HepG2 (cell line): ENCODE measurements around the gene ENGASE. TPM values are rescaled to one million over a fixed set of nuclear protein-coding genes. Genes with fewer than 3 reads are reported as not detected.

Source experiments
- ARID4A ChIP-seq: sonication (generic); formaldehyde crosslinking; IDR thresholded peaks from 2 replicates; pipeline ENCODE4 v1.5.0; 2020; ENCODE audit warnings: mild to moderate bottlenecking, missing genetic modification reagents, borderline replicate concordance
- ARNT2 ChIP-seq: sonication (generic); formaldehyde crosslinking; IDR thresholded peaks from 2 replicates; pipeline ENCODE4 v1.8.0; 2022; ENCODE audit warnings: mild to moderate bottlenecking, low read depth, missing genetic modification reagents, moderate library complexity
- ATM ChIP-seq: fragments of 450-650 bp; IDR thresholded peaks from 2 replicates; pipeline ENCODE4 v1.7.1; 2017; ENCODE audit warnings: mild to moderate bottlenecking, borderline replicate concordance
- ATRX ChIP-seq: sonication (generic); formaldehyde crosslinking; IDR thresholded peaks from 2 replicates; pipeline ENCODE4 v1.4.0; 2020; ENCODE audit warnings: missing genetic modification reagents, borderline replicate concordance
- GATA4 ChIP-seq: sonication (generic); IDR thresholded peaks from 2 replicates; pipeline ENCODE4 v1.6.1; 2016; ENCODE audit warnings: antibody characterized with exemption, low read depth, borderline replicate concordance
- HHEX ChIP-seq: IDR thresholded peaks from 2 replicates; pipeline ENCODE4 v1.6.1; 2016; ENCODE audit warnings: control low read depth
- IRF9 ChIP-seq: sonication (generic); formaldehyde crosslinking; IDR thresholded peaks from 2 replicates; pipeline ENCODE4 v1.8.0; 2022; ENCODE audit warnings: missing genetic modification reagents, mild to moderate bottlenecking, borderline replicate concordance
- MED8 ChIP-seq: sonication (generic); formaldehyde crosslinking; IDR thresholded peaks from 2 replicates; pipeline ENCODE4 v1.8.1; 2023; ENCODE audit warnings: mild to moderate bottlenecking, missing genetic modification reagents; ENCODE audit not compliant: insufficient replicate concordance
- MYNN ChIP-seq: sonication (generic); formaldehyde crosslinking; IDR thresholded peaks from 2 replicates; pipeline ENCODE4 v1.4.0; 2020; ENCODE audit warnings: mild to moderate bottlenecking, low read depth, missing genetic modification reagents
- PAWR ChIP-seq: sonication (generic); formaldehyde crosslinking; IDR thresholded peaks from 2 replicates; pipeline ENCODE4 v1.4.0; 2020; ENCODE audit warnings: missing genetic modification reagents, mild to moderate bottlenecking, borderline replicate concordance
- POLR2AphosphoS2 ChIP-seq: IDR thresholded peaks from 2 replicates; pipeline ENCODE4 v1.6.1; 2011; ENCODE audit warnings: low read depth, low read length, improper control_type of control experiment
- SP4 ChIP-seq: sonication (generic); formaldehyde crosslinking; IDR thresholded peaks from 2 replicates; pipeline ENCODE4 v1.8.1; 2023; ENCODE audit warnings: mild to moderate bottlenecking, missing genetic modification reagents
- TEAD3 ChIP-seq: optimal IDR thresholded peaks from 2 replicates; pipeline ENCODE3; 2016; ENCODE audit warnings: borderline replicate concordance
- TFDP1 ChIP-seq: IDR thresholded peaks from 2 replicates; pipeline ENCODE4 v1.6.1; 2016; ENCODE audit warnings: missing compliant biosample characterization, missing genetic modification reagents, borderline replicate concordance
- THYN1 ChIP-seq: sonication (generic); formaldehyde crosslinking; IDR thresholded peaks from 2 replicates; pipeline ENCODE4 v1.8.1; 2023; ENCODE audit warnings: low read depth, mild to moderate bottlenecking, moderate library complexity, missing genetic modification reagents, borderline replicate concordance
- ZFP41 ChIP-seq: sonication (generic); formaldehyde crosslinking; IDR thresholded peaks from 2 replicates; pipeline ENCODE4 v1.4.0; 2020; ENCODE audit warnings: mild to moderate bottlenecking, missing genetic modification reagents, borderline replicate concordance
- ZNF280D ChIP-seq: sonication (generic); formaldehyde crosslinking; IDR thresholded peaks from 2 replicates; pipeline ENCODE4 v1.5.1; 2020; ENCODE audit warnings: mild to moderate bottlenecking, missing genetic modification reagents
- ZNF670 ChIP-seq: sonication (generic); formaldehyde crosslinking; IDR thresholded peaks from 2 replicates; pipeline ENCODE4 v1.8.0; 2022; ENCODE audit warnings: mild to moderate bottlenecking, missing genetic modification reagents, borderline replicate concordance
- ZNF775 ChIP-seq: sonication (generic); formaldehyde crosslinking; IDR thresholded peaks from 2 replicates; pipeline ENCODE4 v1.4.0; 2020; ENCODE audit warnings: missing genetic modification reagents, mild to moderate bottlenecking, moderate library complexity, borderline replicate concordance
- polyA plus RNA-seq, 8 experiments: library from polyadenylated mRNA; depleted of rRNA in 3 of 8; stranded (reverse) in 7 of 8; unstranded in 1 of 8; fragments of >200 nt; fragmentation: Illumina TruSeq in 4 of 8; extraction: Trizol in 4 of 8; gene quantifications; 2 replicates each; pipeline versions ENCODE4 v1.2.1 to v1.2.3, GENCODE V29; 2011 to 2016; ENCODE audit warnings: low read depth in 4 of 8, missing spikeins in 1 of 8, mixed read lengths in 1 of 8; ENCODE audit not compliant: insufficient read depth in 1 of 8
- total RNA-seq, 5 experiments: library from RNA; depleted of rRNA; stranded (reverse); fragments of >200 nt; fragmentation: Illumina TruSeq; extraction: Trizol; gene quantifications; 2 replicates each; pipeline ENCODE4 v1.2.3, GENCODE V29; 2016; ENCODE audit warnings: low read depth in 1 of 5

ENGASE gene
- total and polyA plus RNA-seq, 2 of the 13 experiments (the other 11 are each of a cell fraction or from before 2014, with no cell fraction given): 10.6 to 18.1 TPM

GRCh38 chr17:79027274-79027924, 47.2 kb upstream of the ENGASE start (continued):
- TF ChIP-seq ZNF670 (no peak), ARID4A (CRISPR knock-in tag) (no peak), ATM (no peak), HHEX (CRISPR knock-in tag) (no peak), IRF9 (CRISPR knock-in tag) (no peak), ZNF775 (CRISPR knock-in tag) (no peak), GATA4 (peak; percentile 63; the same call in 1 of the 2 replicates), TFDP1 (CRISPR knock-in tag) (peak; percentile 68; the same call in 1 of the 2 replicates), ATRX (no peak), SP4 (CRISPR knock-in tag) (peak; percentile 59; the same call in 1 of the 2 replicates), ZNF280D (CRISPR knock-in tag) (0 out of 2 replicates have a peak, but pooled peaks have one; percentile 9), POLR2AphosphoS2 (peak; percentile 62; the same call in 1 of the 2 replicates), THYN1 (CRISPR knock-in tag) (no peak), ZFP41 (CRISPR knock-in tag) (no peak), TEAD3 (CRISPR knock-in tag) (peak; percentile 72), MYNN (CRISPR knock-in tag) (0 out of 2 replicates have a peak, but pooled peaks have one; percentile 76), ARNT2 (CRISPR knock-in tag) (peak; percentile 3; the same call in 1 of the 2 replicates), PAWR (CRISPR knock-in tag) (0 out of 2 replicates have a peak, but pooled peaks have one; percentile 28), MED8 (CRISPR knock-in tag) (peak; percentile 83)
